Measurements from ENCODE around the gene BPTF.
"Not testable (repeated sequence)": the region's sequence is repeated elsewhere in the genome, so short reads cannot be mapped to it uniquely, and the experiment has no call there.

The BPTF gene

DNA sequence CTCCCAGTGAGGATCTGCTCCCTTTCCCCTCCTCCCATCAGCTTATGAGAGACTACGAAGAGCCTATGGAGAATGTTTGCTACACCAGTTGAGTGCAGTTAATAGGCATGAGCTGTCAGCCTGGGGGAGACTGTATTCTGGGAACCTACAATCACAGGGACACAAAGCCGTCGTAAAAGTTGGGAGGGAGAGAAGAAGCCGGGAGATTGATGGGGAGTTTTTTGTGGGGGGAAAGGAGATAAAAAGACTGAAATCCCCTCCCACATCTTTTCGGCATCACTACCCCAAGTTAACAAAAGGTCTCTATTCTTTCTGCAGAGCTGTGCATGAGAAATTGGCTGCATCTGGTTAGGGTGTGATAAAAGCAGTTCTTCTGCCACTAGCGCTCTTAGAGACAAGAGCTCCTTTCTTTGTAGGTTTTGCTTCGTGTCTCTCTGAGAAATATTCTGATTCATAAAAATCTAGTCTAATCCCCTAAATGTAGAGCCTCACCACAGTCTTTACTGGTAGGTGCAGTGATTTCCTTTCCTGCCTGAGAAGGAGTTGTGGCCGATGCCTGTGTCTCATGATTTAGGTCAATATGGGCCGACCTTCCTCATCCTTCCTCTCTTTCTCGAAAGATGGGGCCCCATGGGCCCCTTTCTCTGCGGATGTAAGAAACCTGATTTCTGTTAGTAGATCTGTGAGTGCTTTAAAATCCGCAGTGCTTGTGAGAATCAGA is 77.4 kb downstream of the BPTF start:
- DNase-seq, result no peak

DNA sequence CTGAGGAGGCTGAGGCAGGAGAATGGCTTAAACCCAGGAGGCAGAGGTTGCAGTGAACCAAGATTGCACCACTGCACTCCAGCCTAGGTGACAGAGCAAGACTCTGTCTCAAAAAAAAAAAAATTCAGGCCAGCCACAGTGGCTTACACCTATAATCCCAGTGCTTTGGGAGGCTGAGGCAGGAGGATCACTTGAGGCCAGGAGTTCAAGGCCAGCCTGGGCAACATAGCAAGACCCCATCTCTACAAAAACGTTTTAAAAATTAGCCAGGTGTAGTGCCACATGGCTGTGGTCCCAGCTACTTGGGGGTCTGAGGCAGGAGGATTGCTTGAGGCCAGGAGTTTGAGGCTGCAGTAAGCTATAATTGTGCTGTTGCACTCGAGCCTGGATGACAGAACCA is 80.0 kb downstream of the BPTF start:
- not testable (repeated sequence) for DNase-seq

DNA sequence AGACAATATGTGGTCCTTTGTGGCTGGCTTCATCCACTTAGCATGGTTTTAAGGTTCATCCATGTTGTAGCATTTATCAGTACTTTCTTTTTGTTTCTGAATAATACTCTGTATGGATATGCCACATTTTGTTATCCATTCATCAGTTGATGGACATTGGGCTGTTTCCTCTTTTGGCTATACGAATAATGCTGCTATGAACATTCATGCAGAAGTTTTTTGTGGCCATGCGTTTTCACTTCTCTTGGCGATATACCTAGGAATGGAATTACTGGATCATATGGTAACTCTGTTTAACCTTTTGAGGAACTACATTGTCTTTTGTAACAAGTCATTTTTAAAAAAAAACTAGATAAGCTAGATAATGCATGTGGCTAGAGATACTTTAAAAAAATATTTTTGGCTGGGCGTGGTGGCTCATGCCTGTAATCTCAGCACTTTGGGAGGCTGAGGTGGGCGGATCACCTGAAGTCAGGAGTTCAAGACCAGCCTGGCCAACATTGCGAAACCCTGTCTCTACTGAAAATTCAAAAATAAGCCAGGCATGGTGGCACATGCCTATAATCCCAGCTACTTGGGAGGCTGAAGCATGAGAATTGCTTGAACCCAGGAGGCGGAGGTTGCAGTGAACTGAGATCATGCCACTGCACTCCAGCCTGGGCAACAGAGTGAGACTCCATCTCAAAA is 85.0 kb downstream of the BPTF start:
- DNase-seq, result not testable (repeated sequence)

DNA sequence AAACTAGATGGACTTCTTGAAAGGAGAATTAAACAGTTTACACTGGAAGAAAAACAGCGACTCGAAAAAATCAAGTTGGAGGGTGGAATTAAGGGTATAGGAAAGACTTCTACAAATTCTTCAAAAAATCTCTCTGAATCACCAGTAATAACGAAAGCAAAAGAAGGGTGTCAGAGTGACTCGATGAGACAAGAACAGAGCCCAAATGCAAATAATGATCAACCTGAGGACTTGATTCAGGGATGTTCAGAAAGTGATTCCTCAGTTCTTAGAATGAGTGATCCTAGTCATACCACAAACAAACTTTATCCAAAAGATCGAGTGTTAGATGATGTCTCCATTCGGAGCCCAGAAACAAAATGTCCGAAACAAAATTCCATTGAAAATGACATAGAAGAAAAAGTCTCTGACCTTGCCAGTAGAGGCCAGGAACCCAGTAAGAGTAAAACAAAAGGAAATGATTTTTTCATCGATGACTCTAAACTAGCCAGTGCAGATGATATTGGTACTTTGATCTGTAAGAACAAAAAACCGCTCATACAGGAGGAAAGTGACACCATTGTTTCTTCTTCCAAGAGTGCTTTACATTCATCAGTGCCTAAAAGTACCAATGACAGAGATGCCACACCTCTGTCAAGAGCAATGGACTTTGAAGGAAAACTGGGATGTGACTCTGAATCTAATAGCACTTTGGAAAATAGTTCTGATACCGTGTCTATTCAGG is 85.9 kb downstream of the BPTF start:
- DNase-seq, result no peak

DNA sequence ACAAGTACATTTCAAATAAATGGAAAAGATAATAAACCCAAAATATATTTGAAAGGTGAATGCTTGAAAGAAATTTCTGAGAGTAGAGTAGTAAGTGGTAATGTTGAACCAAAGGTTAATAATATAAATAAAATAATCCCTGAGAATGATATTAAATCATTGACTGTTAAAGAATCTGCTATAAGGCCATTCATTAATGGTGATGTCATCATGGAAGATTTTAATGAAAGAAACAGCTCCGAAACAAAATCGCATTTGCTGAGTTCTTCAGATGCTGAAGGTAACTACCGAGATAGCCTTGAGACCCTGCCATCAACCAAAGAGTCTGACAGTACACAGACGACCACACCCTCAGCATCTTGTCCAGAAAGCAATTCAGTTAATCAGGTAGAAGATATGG is 86.8 kb downstream of the BPTF start:
- no peak for DNase-seq

DNA sequence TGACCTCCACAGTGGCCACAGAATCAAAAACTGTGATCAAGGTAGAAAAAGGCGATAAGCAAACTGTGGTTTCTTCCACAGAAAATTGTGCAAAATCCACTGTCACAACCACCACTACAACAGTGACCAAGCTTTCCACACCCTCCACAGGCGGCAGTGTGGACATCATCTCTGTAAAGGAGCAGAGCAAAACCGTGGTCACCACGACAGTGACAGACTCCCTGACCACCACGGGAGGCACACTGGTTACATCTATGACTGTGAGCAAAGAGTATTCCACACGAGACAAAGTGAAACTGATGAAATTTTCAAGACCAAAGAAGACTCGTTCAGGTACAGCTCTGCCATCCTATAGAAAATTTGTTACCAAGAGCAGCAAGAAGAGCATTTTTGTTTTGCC is 87.4 kb downstream of the BPTF start:
- DNase-seq, result no peak

DNA sequence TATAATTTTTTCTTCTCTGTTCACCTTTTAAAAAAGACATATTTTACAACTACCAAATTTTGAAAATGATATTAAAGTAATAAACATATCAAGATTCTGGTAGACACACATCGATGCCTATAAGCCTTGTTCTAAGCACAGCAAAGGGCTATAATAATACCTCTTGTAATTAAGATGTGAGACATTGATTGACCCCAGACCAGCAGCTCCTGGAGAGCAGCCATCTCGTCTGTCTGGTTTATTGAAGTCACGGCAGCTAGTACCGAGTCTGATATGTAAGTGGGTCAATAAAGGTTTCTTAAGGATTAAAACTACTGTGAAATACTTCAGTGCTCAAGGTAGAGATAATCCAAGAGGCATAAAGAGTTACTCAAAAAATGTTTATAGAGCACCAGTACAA is 94.9 kb downstream of the BPTF start:
- no peak for DNase-seq

DNA sequence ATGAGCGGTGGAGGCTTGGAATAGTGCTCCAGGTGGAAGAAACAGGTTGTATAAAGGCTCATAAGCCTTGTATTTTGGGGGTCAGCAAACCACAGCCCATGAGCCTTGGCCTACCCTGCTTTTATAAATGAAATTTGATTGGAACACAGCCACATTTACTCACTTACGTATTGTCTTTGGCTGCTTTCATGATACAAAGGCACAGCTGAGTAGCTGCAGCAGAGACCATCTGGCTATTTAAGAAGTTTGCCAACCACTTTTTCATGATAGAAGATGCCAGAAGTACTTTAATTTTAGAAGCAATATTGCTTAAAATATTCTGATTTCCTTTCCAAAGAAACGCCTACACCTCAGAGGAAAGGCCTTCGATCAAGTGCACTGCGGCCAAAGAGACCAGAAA is 97.2 kb downstream of the BPTF start:
- DNase-seq, result no peak

DNA sequence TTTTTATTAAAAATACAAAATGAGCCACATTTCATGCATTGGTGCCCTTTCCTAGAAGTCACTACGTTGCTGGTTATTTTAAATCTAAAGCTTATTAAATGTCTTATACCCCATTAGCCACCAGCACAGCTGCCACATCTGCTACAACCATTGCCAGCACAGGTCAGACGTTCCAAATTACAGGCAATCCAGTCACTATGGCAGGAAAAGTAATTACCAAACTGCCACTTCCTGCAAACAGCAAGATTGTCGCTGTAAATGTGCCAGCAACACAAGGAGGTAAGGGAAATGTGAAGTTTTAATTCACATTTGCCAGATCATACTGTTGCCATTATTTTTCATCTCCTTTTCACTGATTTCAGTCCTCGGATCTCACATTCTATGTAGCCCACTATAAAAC is 103.5 kb downstream of the BPTF start:
- not testable (repeated sequence) for DNase-seq

DNA sequence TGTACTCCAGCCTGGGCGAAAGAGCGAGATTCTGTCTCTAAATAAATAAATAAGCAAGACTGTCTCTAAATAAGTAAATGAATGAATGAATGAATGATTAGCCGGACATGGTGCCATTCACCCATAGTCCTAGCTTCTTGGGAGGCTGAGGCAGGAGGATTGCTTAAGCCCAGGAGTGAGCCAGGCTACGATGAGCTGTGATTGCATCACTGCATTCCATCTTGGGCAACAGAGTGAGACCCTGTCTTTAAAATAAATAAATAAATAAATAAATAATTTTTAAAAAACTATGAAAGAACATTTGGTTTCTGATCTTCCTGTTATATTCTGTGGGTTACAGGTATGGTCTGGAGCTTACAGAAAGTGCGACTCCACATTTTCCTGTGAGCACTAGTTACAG is 105.9 kb downstream of the BPTF start:
- DNase-seq, result no peak

DNA sequence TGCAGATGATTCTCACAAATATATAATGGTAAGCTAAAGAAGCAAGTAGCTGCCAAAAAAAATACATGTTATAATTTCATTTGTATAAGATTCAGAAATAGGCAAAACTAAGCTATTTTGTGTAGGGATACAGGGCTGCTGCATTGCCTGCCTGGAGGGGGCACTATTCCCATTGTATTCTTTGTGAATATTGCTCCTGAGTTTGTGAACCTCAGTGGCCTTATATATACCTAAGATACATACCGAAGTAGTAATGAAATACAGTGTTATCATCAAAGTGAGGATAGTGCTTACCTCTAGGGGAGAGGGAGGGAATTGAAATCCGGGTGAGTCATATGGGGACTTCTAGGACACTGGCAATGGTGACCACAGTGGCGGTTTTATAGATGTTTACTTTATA is 117.5 kb downstream of the BPTF start:
- no peak for DNase-seq

DNA sequence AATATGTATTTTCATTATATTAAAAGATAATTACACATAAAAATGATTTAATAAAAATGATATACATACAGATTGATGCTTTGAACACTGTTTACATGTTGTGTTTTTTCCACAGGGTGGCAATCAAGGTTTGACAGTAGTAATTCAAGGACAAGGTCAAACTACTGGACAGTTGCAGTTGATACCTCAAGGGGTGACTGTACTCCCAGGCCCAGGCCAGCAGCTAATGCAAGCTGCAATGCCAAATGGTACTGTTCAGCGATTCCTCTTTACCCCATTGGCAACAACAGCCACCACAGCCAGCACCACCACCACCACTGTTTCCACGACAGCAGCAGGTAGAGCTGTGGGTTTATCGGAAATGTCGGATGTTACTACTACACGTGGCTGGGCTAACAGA is 118.7 kb downstream of the BPTF start:
- DNase-seq, result no peak

DNA sequence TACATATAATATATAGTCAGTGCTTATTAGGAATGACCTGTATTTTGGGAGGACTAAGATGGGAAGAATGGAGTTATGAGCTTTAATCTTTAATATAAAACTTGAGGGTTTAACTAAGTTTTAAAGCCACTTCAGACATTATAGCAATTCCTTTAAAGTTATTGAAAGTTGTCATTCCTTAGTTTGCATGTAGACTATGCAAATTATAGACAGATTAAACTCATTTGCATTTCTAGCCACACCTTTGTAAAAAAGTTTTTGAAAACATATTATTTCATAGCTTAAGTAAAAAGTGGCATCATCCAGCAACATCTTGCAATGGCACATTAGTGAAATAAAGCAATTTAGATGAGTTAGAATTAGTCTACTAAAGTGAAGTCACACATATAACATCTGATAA is 121.2 kb downstream of the BPTF start:
- no peak for DNase-seq

DNA sequence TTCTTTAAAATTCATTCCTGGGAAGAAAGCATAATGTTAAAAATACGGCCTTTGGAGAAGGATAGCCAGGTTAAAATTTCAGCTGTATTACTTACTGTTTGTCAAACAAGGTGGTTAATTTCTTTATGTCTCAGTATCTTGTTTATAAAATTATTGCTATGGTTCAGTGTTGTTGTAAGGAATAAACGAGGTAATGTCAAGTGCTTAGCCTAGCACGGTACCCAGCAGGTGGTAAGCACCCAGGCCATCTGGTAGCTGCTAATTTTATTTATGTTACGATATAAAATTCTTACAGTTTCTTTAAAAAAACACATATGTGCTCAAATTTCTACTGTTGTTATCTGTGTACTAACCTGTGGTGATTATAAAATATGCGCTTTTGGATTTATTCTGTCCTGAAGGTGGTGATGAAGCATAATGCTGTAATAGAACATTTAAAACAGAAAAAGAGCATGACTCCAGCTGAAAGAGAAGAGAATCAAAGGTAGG is 122.1 kb downstream of the BPTF start:
- no peak for DNase-seq

DNA sequence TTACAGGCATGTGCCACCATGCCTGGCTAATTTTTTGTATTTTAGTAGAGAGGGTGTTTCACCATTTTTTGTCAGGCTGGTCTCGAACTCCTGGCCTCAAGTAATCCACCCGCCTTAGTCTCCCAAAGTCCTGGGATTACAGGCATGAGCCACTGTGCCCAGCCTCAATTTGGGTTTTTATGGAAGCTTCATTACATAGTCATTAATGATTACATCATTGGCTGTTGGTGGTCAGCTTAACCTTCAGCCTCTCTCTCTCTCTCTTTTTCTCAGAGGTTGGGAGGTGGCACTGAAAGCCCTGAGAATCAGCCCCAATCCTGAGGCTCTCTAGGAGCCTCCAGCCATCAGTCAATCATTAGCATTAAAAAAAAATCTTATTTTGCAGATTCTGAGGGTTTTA is 125.6 kb downstream of the BPTF start:
- DNase-seq, result no peak

DNA sequence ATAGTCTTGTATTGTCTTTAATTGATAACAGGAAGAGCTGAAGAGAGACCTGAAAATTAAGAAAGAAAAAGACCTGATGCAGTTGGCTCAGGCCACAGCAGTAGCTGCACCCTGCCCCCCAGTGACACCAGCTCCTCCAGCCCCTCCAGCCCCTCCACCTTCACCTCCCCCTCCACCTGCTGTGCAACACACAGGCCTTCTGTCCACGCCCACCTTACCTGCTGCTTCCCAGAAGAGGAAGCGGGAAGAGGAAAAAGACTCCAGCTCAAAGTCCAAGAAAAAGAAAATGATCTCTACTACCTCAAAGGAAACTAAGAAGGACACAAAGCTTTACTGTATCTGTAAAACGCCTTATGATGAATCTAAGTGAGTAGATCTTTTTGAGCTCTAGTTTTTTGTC is 134.2 kb downstream of the BPTF start:
- no peak for DNase-seq

DNA sequence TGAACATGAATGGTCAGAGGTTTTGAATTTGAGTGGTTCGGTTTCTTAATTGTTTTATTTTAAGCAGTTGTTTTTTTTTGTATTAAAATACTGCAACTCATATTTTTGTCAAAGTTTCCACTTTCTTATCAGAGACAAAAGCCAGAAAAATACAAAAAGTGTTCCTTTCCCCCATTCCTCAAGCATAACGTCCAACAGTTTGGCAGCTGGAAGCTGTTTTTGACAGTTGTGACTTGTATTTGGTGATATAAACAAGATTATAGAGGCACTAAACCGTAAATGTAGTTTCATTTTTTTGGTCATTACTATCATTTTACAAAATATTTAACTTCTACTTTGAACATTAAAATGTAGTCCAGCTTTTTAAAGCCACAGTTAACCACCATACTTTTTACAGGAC is 135.0 kb downstream of the BPTF start:
- DNase-seq, result not testable (repeated sequence)

DNA sequence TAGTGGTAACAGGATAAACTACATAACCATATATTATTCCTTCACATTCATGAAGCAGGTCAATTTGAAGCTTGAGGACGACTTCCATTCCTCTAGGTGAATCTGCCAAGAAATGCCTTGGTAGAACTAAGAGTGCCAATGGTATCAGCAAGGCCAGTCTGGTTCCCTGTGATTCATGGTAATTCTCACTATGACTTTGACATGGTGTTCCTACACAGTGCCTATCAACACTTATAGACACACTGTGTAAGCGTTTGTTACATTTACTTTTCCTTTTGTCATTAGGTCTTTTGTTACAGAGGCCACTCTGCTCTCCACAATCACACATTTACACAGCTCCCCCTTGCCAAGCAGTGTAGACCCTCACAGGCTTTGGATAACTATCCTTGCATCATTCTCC is 136.9 kb downstream of the BPTF start:
- not testable (repeated sequence) for DNase-seq

DNA sequence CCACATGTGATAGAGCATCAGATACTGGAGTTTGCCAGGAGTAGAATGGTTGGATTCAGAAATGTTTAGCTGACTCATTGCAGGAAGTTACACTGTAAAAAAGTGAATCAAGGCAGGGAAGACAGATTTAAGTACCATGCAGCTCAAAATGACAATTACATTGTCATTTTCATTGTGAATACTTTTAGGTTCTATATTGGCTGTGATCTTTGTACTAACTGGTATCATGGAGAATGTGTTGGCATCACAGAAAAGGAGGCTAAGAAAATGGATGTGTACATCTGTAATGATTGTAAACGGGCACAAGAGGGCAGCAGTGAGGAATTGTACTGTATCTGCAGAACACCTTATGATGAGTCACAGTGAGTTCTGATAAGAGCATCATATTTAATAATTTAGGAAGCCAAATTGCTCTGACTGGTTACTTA is 137.9 kb downstream of the BPTF start:
- DNase-seq, result peak; percentile 67

DNA sequence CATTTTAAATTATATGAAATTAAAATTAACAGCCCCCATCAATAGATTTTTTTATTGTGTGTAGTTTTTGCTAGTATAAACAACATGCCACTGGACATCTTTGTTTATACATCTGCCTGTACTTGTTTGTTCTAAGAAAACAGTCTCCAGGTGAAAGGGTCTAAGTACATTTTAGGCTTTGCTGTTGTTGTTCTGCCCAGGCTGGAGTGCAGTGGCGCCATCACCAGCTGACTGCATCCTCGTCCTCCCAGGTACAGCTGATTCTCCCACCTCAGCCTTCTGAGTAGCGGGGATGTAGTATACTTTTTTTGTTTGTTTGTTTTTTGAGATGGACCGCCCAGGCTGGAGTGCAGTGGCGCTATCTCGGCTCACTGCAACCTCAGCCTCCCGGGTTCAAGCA is 145.5 kb downstream of the BPTF start:
- DNase-seq, result no peak

DNA sequence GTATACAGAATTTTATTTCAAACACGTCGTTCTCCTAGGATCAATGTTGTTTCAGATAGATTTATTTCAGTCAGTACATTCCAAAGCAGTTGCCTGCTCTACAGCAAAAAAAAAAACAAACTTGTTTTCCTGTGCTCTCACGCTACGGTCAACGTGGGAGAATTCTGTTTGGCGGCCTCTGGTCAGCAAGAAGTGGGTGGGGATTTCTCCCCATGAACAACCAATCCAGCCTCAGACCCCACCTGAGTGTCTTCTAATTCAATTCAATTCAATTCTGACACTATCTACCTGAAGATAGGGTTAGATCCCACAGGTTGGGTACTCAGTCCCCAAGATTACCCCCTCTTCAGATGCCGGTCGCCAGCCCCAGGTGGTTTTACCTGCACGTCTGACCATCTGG is 148.9 kb downstream of the BPTF start:
- no peak for DNase-seq

DNA sequence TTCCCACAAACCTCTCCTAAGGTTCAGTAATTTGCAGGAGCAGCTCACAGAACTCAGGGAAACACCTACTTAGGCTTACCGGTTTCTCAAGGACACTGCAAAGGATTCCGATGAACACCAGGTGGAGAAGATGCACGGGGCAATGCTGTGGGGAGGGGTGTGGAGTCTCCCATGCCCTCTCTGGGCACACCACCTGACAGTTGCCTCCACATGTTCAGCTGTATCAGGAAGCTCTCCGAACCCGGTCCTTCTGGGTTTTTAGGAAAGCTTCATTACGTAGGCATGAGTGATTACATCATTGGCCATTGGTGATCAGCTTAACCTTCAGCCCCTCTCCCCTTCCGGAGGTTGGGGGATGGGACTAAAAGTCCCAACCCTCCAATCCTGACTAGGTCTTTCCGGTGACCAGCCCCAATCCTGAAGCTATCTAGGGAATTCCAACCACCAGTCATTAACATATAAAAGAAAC is 149.3 kb downstream of the BPTF start:
- DNase-seq, result no peak

DNA sequence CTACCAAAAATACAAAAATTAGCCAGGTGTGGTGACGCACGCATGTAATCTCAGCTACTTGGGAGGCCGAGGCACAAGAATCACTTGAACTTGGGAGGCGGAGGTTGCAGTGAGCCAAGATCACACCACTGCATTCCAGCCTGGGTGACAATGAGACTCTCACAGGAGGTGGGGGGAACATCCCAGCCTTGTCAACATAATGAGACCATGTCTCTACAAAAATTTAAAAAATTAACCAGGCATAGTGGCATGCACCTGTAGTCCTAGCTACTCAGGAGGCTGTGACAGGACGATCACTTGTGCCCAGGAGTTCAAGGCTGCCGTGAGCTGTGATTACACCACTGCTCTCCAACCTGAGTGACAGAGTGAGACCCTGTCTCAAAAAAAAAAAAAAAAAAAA is 151.0 kb downstream of the BPTF start:
- not testable (repeated sequence) for DNase-seq

DNA sequence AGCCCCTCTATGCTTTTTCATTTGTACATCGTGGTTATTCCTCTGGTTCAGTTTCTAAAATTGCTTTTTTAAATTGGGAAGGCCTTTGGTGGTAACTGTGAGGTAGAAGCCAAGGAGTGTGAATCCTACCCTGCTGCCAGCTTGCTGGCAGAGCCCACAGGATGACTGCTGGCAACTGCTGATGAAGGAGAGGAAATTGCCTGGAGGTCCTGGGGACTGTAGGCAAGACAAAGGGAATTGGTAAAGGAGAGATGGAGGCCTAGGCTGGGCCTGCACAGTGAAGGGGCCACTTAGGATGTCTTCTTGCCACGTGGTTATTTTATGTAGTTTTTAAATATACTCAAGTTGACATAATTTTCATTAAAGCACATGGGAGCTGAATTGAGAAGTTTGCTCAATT is 155.2 kb downstream of the BPTF start:
- no peak for DNase-seq
